Fibroblast of skin of scalp (primary cell): ENCODE results near the gene SH3PXD2A.
"Not testable (repeated sequence)": the region's sequence is repeated elsewhere in the genome, so short reads cannot be mapped to it uniquely, and the experiment has no call there.

ENCODE experiments used
- DNase-seq: peaks from one replicate; pipeline ENCODE4 v3.0.0-alpha.2; 2013

SH3PXD2A gene

GRCh38 chr10:103740611-103741010 lies 114.8 kb downstream of the SH3PXD2A start:
- no peak for DNase-seq

- peak; percentile 97 for DNase-seq
These were observed 116.2 kb downstream of the SH3PXD2A start for GRCh38 chr10:103739039-103739764.

- DNase-seq = no peak
These were observed 117.5 kb downstream of the SH3PXD2A start for GRCh38 chr10:103737735-103738367.

GRCh38 chr10:103736763-103737162 lies 118.6 kb downstream of the SH3PXD2A start:
- peak; percentile 17 for DNase-seq

GRCh38 chr10:103736044-103736443 lies 119.3 kb downstream of the SH3PXD2A start:
- DNase-seq = no peak

GRCh38 chr10:103734731-103735130 lies 120.6 kb downstream of the SH3PXD2A start:
- DNase-seq = no peak

- no peak for DNase-seq
These were observed 122.3 kb downstream of the SH3PXD2A start for GRCh38 chr10:103733045-103733419.

GRCh38 chr10:103732339-103733044 lies 122.9 kb downstream of the SH3PXD2A start:
- no peak for DNase-seq

GRCh38 chr10:103731609-103732270 lies 123.6 kb downstream of the SH3PXD2A start:
- DNase-seq = no peak

- DNase-seq = not testable (repeated sequence)
These were observed 124.3 kb downstream of the SH3PXD2A start for GRCh38 chr10:103731026-103731425.

- no peak for DNase-seq
These were observed 125.5 kb downstream of the SH3PXD2A start for GRCh38 chr10:103729851-103730250.

- no peak for DNase-seq
These were observed 127.2 kb downstream of the SH3PXD2A start for GRCh38 chr10:103727991-103728689.

GRCh38 chr10:103727546-103727963 lies 127.8 kb downstream of the SH3PXD2A start:
- DNase-seq = no peak

- DNase-seq = no peak
These were observed 128.7 kb downstream of the SH3PXD2A start for GRCh38 chr10:103726637-103727036.

GRCh38 chr10:103725242-103725641 lies 130.1 kb downstream of the SH3PXD2A start:
- DNase-seq = no peak

- no peak for DNase-seq
These were observed 130.6 kb downstream of the SH3PXD2A start for GRCh38 chr10:103724771-103725170.

GRCh38 chr10:103724074-103724473 lies 131.3 kb downstream of the SH3PXD2A start:
- DNase-seq = no peak

- DNase-seq = no peak
These were observed 131.8 kb downstream of the SH3PXD2A start for GRCh38 chr10:103723557-103723956.

GRCh38 chr10:103722632-103723031 lies 132.7 kb downstream of the SH3PXD2A start:
- no peak for DNase-seq

- no peak for DNase-seq
These were observed 134.4 kb downstream of the SH3PXD2A start for GRCh38 chr10:103720964-103721335.

- DNase-seq = no peak
These were observed 134.9 kb downstream of the SH3PXD2A start for GRCh38 chr10:103720328-103720963.

GRCh38 chr10:103719036-103719435 lies 136.3 kb downstream of the SH3PXD2A start:
- no peak for DNase-seq
